Measurements from ENCODE around the gene GAL. TPM values are rescaled to one million over a fixed set of nuclear protein-coding genes. Genes with fewer than 3 reads are reported as not detected.
A peak's percentile ranks its signal among the peaks of the same experiment; 100 is the strongest.

Gene GAL
- total RNA-seq, 4 donors from 2014 or later: 7.2 to 120 (median 29.8) TPM

- DNase-seq (ENCODE audit: low spot score in 2 of 2): peak in 1 of 2 donors; percentile 74
- Histone ChIP-seq H3K36me3 (no peaks in the 10 kb centered on the region), H3K27me3 (peaks cover under 1% of the 10 kb centered on the region), H3K9me3 (no peaks in the 10 kb centered on the region), H3K4me1 (peaks cover 7% of the 10 kb centered on the region), H3K27ac (no peak overlapping the region), H3K4me3 (no peak overlapping the region)
- 78% methylated on average over 15 of the region's 15 CpGs for WGBS
- TF ChIP-seq POLR2AphosphoS5 (IDR thresholded peaks at IDR 0.05) (no peak), POLR2A (IDR thresholded peaks at IDR 0.05) (no peak), EP300 (IDR thresholded peaks at IDR 0.05) (no peak)
- TF ChIP-seq, protein P1, sequence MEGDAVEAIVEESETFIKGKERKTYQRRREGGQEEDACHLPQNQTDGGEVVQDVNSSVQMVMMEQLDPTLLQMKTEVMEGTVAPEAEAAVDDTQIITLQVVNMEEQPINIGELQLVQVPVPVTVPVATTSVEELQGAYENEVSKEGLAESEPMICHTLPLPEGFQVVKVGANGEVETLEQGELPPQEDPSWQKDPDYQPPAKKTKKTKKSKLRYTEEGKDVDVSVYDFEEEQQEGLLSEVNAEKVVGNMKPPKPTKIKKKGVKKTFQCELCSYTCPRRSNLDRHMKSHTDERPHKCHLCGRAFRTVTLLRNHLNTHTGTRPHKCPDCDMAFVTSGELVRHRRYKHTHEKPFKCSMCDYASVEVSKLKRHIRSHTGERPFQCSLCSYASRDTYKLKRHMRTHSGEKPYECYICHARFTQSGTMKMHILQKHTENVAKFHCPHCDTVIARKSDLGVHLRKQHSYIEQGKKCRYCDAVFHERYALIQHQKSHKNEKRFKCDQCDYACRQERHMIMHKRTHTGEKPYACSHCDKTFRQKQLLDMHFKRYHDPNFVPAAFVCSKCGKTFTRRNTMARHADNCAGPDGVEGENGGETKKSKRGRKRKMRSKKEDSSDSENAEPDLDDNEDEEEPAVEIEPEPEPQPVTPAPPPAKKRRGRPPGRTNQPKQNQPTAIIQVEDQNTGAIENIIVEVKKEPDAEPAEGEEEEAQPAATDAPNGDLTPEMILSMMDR (IDR thresholded peaks at IDR 0.05): no peak
These were observed 6.3 kb upstream of the GAL start for GRCh38 chr11:68678031-68678441.

DNA sequence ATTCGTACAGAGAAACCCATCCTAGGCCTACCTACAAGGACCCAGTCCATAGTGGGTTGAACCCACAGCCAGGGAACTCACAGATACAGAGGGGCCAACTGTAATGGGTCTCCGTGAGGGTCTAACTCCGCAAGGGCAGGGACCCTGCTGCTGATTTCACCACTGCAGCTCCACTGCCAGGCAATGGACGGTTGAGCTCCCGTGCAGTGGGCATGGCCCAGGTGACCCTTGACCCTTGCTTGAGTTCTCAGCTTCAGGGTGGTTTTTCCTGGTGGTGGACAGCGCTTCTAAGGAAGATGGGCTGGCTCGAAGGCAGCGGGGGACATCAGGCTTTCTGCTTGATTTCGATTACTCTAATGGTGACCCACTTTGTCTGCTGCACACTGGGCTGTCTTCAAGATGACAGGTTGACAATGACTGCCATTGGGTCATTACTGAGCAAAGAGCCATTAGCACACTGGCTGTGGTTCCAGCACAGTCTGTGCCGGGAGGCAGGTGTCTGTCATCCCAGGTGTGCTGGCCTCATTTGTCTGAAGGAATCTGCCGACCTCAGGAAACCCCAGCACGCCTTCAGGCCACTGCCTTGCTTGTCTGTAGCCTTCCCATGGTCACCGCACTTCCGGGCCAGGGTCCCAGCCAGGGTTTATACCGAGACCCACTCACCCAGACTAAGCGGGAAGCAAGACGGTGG, 3.7 kb upstream of the GAL start:
- Histone ChIP-seq H3K9me3 (no peaks in the 10 kb centered on the region), H3K27ac (no peak overlapping the region), H3K27me3 (peaks cover 22% of the 10 kb centered on the region), H3K4me1 (peaks cover 20% of the 10 kb centered on the region), H3K36me3 (no peaks in the 10 kb centered on the region), H3K4me3 (no peak overlapping the region)
- WGBS: 88% methylated on average over 14 of the region's 17 CpGs
- DNase-seq (ENCODE audit: low spot score in 2 of 2): peak in 1 of 2 donors; percentile 43
- TF ChIP-seq, protein P1 (IDR thresholded peaks at IDR 0.05): no peak
- TF ChIP-seq POLR2AphosphoS5 (IDR thresholded peaks at IDR 0.05) (no peak), EP300 (IDR thresholded peaks at IDR 0.05) (no peak), POLR2A (IDR thresholded peaks at IDR 0.05) (no peak)

GRCh38 chr11:68682531-68682961, 1.8 kb upstream of the GAL start:
- WGBS: 64% methylated on average over 9 of the region's 9 CpGs
- peaks cover 32% of the 10 kb centered on the region for H3K27me3 ChIP-seq
- peak in 1 of 2 donors; percentile 62 for DNase-seq (ENCODE audit: low spot score in 2 of 2)

DNA sequence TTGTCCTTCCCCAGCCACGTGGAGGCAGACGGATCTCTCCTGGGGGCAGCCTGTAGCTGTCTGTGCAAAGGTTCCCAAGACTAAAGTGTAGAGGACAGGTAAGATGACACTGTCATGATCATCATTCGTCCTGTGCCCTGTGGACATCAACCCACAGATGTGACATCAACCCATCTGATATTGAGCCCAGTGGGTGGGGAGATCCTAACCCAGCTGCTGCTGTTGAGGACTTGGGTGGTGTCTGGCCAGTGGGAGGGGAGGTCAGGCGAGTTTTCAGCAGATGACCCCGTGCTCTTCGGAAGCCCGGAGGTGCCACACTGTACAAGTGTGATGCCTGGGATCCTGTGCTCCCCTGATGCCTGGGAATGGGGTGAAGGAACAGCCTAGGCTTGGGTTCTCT, 1.2 kb upstream of the GAL start:
- DNase-seq (ENCODE audit: low spot score in 2 of 2): peak in 1 of 2 donors; percentile 61
- H3K36me3 ChIP-seq: no peaks in the 10 kb centered on the region
- H3K4me3 ChIP-seq: no peak overlapping the region
- peaks cover 13% of the 10 kb centered on the region for H3K4me1 ChIP-seq
- TF ChIP-seq POLR2A (IDR thresholded peaks at IDR 0.05): no peak
- no peak for TF ChIP-seq EP300 (IDR thresholded peaks at IDR 0.05)
- TF ChIP-seq POLR2AphosphoS5 (IDR thresholded peaks at IDR 0.05): no peak
- TF ChIP-seq, protein P1 (IDR thresholded peaks at IDR 0.05): no peak
- no peak overlapping the region for H3K27ac ChIP-seq
- 68% methylated on average over 3 of the region's 7 CpGs for WGBS
- H3K9me3 ChIP-seq: no peaks in the 10 kb centered on the region
- H3K27me3 ChIP-seq: peaks cover 38% of the 10 kb centered on the region

More at GRCh38 chr11:68682531-68682961, 1.8 kb upstream of the GAL start:
- Histone ChIP-seq H3K36me3 (no peaks in the 10 kb centered on the region), H3K27ac (no peak overlapping the region), H3K9me3 (no peaks in the 10 kb centered on the region), H3K4me1 (peaks cover 17% of the 10 kb centered on the region), H3K4me3 (no peak overlapping the region)
- TF ChIP-seq, protein P1 (IDR thresholded peaks at IDR 0.05): no peak
- no peak for TF ChIP-seq POLR2AphosphoS5 (IDR thresholded peaks at IDR 0.05)
- TF ChIP-seq EP300 (IDR thresholded peaks at IDR 0.05): no peak
- no peak for TF ChIP-seq POLR2A (IDR thresholded peaks at IDR 0.05)

DNA sequence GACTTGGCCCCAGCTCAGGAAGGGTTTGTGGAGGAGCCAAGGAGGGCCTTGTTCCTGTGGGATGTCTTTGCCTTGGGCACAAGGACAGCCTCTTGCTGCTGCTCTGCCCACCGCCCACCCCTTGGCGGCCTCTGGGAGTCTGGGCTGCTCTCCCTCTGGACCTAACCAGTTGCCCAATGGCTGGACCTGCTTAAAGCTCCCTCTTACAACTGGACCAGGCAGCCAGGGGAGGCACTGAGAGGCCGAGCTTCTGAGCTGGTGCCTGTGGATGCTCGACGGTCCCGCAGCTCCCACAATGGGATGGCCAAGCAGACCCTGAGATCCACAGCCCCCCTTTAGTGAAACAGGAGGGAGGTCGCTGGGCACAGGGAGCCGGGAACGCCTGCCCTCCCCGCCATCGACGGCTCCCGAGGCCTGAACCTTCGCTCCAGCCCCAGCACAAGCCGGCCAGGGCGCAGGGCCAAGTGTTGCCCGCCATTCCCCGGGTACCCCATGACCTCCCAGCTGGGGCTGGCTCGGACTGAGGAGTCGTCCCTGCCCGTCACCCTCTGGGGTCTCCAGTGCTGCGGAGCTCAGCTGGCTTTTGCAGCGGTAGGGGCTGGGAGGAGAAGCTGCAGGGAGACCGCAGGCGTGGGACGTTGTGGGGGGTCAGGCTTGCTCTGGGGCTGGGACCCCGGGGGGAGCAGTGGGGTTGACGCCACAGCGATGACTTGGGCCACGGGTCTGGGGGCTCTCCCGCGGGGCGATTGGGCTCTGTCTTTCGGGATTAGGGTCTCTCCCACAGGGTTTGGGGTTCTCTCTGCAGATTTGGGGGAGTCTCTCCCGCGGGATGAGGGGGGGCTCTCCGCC, 584 bp upstream of the GAL start:
- TF ChIP-seq POLR2A (IDR thresholded peaks at IDR 0.05) (no peak), EP300 (IDR thresholded peaks at IDR 0.05) (no peak)
- TF ChIP-seq, protein P1 (IDR thresholded peaks at IDR 0.05): no peak
- peaks cover 41% of the 10 kb centered on the region for H3K27me3 ChIP-seq
- peak overlapping the region; percentile 52 for H3K4me3 ChIP-seq
- H3K27ac ChIP-seq: no peak overlapping the region
- H3K4me1 ChIP-seq: peaks cover 13% of the 10 kb centered on the region
- H3K9me3 ChIP-seq: no peaks in the 10 kb centered on the region
- DNase-seq (ENCODE audit: low spot score in 2 of 2): peak in 1 of 2 donors; percentile 72
- H3K36me3 ChIP-seq: no peaks in the 10 kb centered on the region
- WGBS: 80% methylated on average over 1 of the region's 37 CpGs

Measured in suprapubic skin (tissue), 4 donors.